Stimulated activated CD4-positive, alpha-beta T cell treated with anti-CD3 and anti-CD28 coated beads, Interleukin-12 subunit alpha, Interleukin-12 subunit beta, amount 100 ng/mL, for 48 hours (primary cell): Measurements from ENCODE around the gene COBLL1.
"Not testable (repeated sequence)": the region's sequence is repeated elsewhere in the genome, so short reads cannot be mapped to it uniquely, and the experiment has no call there.

Experiments used
- DNase-seq, 3 donors: peaks; one replicate each; pipeline ENCODE4 v3.0.0-alpha.2; 2020; ENCODE audit warnings: low read depth in 2 of 3, low spot score in 1 of 3

COBLL1 gene

DNA sequence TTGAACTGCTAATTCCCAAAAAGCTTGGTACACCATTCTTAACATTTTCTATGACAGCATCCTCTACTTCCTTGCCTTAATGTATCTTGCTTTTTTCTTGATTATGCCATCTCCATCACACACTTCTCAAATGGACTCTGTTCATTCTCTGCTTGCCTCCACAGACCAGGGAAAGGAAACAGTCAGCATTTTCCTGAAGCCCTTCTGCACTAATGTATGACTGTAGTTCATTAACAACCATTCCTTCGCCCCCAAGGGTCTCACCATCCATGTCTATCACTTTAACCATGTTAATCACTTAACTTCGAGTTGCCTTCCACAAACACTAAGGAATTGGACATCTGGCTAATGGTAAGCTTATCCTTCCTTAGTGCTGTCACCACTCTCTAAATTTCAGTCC lies 54.8 kb downstream of the COBLL1 start:
- DNase-seq: no peak

- DNase-seq: no peak
These were observed 56.2 kb downstream of the COBLL1 start for GRCh38 chr2:164785457-164785856.

- no peak for DNase-seq
These were observed 57.2 kb downstream of the COBLL1 start for GRCh38 chr2:164784376-164784775.

DNA sequence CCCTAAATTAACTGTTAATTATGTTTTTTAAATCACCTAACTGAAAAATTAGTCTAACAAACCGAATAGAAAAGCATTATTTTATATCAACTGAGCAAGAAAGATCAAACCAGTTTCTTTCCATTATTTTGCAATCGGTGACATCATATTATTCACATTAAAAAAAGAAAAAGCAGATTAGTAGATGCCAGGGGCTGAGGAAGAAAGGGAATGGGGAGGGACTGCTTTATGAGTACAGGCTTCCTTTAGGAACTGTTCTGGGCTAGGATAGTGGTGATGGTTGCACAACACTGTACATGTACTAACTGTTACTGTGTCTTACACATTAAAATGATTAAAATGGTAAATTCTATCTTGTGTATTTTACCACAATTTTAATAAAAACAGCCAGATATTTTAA lies 59.3 kb downstream of the COBLL1 start:
- DNase-seq: no peak

- no peak for DNase-seq
These were observed 60.2 kb downstream of the COBLL1 start for GRCh38 chr2:164781394-164781793.

DNA sequence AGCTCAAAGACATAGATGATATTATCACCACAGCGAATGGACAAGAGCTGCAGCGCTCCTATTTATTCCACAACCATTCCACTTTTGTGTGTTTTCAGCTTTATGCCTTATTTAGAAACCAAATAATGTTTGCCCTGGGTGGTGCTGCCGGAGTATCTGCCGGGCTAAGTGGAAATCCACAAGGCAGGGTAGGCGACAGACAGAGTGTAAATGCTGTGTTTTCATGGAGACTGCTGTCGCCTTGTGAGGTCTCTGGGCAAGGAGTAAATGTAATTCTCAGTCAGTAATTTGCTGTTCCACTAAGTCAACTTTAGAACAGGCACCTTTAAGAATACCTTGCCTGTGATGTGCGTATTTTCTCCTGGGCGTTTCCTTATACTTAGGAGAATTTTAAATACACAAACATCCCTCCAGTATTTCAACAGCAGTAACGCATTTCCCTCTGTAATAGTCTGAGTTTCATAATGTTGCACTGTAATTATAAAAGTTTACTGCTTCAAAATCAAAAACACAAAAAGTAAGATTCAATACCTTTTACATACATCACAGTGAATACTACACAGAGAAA lies 60.9 kb downstream of the COBLL1 start:
- DNase-seq: no peak

DNA sequence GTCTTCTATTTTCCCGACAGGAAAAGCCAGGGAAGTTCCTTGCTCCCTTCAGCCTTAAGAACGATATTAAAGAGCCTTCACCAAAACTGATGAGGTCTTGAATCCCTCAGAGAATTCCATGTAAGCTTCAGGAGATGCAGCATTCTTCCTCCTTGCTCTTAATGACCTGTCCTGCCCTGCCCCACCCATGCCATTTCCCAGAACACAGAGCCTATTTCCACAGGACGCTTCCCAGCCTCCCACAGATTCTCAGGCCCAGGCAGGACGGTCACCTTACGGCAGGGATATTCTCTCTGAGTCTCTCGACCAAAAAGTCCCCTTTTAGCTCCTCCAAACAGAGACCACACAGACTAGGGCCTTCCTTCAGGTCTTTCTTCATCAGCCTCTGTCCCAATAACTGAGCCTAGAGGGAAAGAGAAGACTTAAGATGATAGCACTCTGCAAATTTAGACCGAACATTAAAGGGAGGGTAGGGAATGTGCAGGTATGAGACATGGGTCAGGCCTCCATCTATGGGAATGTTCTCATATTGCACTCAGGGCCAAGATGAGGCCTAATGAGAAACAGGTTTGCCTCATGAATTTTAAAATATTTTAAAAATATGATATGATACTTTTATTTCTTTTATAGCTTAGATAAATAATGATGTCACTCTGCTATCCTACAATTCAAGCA lies 62.1 kb downstream of the COBLL1 start:
- DNase-seq: no peak

DNA sequence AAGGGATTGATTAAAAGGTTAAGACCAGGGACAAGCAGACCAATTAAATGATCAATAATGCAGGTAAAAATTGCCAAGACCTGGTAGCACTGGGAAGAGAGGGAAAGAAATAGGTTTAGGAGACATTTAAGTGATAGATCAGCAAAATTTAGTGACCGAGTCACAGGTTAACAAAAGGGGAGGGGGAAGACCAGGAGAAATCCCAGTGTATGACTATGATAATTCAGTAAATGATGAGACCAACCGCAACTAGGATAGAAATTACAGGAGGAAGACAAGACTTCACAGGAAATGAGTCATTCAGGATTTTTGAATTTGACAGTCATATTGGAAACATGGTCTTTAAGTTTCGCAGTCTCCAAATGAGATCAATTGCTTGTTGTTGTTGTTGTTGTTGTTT lies 62.9 kb downstream of the COBLL1 start:
- DNase-seq: no peak

GRCh38 chr2:164777847-164778461 lies 63.7 kb downstream of the COBLL1 start:
- no peak for DNase-seq

- no peak for DNase-seq
These were observed 68.0 kb downstream of the COBLL1 start for GRCh38 chr2:164773635-164774034.

GRCh38 chr2:164773091-164773490 lies 68.5 kb downstream of the COBLL1 start:
- no peak for DNase-seq

- no peak for DNase-seq
These were observed 69.7 kb downstream of the COBLL1 start for GRCh38 chr2:164771897-164772296.

- DNase-seq: no peak
These were observed 71.2 kb downstream of the COBLL1 start for GRCh38 chr2:164770421-164770916.

DNA sequence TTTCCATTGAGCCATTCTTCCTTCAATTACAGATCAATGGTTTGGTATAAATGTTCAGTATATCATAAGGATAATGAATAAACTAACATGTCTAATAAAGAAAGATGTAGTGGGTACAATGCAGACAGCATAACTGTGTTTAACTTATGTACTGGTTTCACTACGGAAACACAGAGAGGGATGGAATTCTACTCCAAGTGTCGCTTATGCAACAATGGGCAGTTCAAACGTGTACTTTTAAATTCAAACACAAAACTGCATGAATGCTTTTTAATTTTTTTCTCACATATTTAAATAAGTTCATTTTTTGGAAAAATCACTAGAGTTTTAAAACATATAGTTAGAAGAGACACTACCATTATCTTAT lies 74.7 kb downstream of the COBLL1 start:
- no peak for DNase-seq

DNA sequence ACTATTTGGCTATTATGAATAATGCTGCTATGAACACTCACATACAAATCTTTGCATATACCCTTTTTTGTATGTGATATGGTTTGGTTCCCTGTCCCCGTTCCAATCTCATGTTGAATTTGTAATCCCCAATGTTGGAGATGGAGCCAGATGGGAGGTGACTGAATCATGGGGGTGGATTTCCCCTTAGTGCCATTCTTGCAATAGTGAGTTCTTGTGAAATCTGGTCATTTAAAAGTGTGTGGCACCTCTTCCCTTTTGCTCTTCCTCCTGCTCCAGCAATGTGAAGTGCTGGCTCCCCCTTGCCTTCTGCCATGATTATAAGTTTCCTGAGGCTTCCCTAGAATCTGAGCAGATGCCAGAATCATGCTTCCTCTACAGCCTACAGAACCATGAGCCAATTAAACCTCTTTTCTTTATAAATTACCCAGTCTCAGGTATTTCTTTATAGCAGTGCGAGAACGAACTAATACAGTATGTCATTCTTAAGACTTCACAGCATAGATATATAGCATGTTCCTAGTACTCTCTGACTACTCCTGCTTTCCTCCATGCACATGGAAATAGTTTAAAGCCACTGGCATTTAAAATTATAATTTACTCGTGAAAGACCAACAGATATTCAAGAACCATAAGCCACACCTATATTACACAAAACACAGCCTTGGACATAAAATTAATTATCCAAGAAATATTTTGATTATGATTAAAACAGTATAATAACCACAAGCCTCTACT lies 75.2 kb downstream of the COBLL1 start:
- DNase-seq: no peak

- DNase-seq: no peak
These were observed 76.6 kb downstream of the COBLL1 start for GRCh38 chr2:164764996-164765395.

- no peak for DNase-seq
These were observed 77.1 kb downstream of the COBLL1 start for GRCh38 chr2:164764474-164764873.

- DNase-seq: no peak
These were observed 78.2 kb downstream of the COBLL1 start for GRCh38 chr2:164763431-164763830.

- no peak for DNase-seq
These were observed 79.7 kb downstream of the COBLL1 start for GRCh38 chr2:164761737-164762460.

- not testable (repeated sequence) for DNase-seq
These were observed 80.4 kb downstream of the COBLL1 start for GRCh38 chr2:164761201-164761600.

DNA sequence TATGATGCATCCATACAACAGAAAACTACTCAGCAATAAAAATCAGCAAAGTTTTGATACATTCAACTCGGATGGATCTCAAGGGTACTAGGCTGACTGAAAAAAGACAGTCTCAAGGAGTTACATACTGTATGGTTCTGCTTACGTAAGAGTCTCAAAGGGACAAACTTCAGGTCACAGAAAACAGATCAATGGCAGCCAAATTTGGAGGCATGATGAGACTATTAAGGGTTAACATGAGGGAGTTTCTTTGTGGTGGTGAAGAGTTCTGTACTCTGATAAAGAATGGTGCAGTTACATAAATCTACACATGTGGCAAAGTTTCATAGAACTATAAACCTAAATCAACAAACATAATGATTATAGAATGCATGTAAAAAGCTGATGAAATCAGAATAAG lies 81.4 kb downstream of the COBLL1 start:
- no peak for DNase-seq
